Hematopoietic multipotent progenitor cell treated with erythropoietin and hydrocortisone succinate and interleukin-3 and kit ligand, for 4 days (in vitro differentiated cells): ENCODE results near the gene XPO1.
A peak's percentile ranks its signal among the peaks of the same experiment; 100 is the strongest.
"Not testable (repeated sequence)": the region's sequence is repeated elsewhere in the genome, so short reads cannot be mapped to it uniquely, and the experiment has no call there.

Experiments
- DNase-seq: peaks from one replicate; pipeline ENCODE4 v3.0.0-alpha.2; 2015

The XPO1 gene

DNA sequence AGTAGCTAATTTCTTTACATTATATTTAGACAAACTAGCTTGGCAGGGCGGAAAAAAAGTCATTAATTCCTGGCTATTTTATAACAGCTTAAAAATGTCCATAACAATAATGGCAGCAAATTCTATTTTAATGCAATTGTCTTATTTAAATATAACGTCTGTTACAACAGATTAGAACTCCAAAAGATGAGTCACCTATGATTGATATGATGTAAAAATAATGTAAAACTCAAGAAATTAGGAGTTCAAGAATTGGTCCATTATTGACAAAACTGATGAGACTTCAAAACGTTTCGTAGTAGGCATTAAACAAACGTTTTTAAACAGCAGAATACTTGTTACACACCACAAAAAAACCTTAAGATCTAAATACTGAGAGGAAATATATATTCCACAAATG, 2.7 kb downstream of the XPO1 start:
- DNase-seq = no peak

- no peak for DNase-seq
Observed at GRCh38 chr2:61534926-61535325, 3.2 kb downstream of the XPO1 start.

DNA sequence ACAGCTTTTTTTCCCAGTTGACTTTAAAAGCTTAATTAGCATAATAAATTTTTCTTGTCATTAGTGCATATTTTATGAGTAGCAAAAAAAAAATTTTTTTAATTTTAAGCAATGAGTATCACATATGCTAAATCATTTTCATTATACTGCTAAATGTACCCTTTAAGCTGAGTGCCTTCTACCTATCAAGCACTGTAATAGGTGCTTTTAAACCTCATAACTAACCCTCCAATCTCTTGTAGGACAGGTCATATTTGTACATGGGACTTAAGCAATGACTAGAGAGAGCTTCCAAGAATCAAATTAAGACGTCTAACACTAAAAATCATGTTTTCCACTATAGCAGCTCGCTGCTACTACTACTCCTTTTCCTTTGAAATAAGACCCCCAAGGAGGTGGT, 7.4 kb downstream of the XPO1 start:
- no peak for DNase-seq

DNA sequence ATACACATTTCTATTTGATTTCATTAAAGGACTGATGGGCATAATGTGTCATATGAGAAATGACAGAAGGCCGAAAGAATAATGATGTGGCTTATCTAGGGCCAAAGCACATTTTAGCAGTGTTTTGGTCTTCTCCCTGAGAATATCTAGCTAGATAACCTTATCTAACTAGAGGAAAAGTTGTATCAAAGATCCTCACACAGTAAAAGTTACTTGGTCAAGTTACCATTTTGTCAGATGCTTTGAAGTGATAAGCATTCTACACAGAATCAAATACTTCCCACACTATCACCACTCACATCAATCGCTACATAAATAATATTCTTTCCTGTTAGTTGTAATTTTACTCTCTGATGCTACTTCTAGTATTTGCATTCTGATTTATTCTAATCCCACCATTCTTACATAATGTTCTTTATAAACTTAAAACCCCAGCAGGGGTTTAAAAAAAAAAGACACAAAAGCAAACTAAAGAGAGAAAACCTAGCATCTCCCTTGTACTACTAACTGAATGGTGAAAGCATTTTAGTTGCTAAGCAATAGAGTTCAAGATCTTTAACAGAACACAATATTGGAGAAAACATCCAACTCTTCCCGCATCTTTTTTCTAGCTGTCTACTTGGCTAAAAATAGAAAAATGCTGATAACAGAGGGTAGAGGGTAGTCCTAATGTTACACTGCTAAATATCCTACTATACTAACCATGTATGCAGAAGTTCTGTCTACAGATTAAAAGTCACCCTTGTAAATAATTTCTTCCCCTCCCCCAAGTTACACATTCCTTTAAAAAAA, 8.0 kb downstream of the XPO1 start:
- peak; percentile 20 for DNase-seq

GRCh38 chr2:61520261-61520660, 17.9 kb downstream of the XPO1 start:
- no peak for DNase-seq

DNA sequence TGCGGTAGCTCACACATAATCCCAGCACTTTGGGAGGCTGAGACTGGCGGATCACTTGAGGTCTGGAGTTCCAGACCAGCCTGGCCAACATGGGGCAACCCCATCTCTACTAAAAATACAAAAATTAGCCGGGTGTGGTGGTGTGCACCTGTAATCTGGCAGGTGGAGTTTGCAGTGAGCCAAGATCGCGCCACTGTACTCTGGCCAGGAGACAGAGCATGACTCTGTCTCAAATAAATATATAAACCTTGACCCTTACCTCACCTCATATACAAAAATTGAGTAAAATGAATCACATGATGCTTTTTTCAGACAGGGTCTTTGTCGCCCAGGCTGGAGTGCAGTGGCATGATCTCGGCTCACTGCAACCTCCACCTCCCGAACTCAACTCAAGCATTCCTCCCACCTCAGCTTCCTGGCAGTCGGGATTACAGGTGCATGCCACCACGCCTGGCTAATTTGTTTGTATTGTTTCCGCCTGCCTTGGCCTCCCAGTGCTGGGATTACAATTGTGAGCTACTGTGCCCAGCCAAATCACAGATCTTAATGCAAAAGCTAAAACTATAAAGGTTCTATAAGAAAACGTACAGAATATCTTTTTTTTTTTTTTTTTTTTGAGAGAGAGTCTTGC, 25.3 kb downstream of the XPO1 start:
- DNase-seq = no peak

DNA sequence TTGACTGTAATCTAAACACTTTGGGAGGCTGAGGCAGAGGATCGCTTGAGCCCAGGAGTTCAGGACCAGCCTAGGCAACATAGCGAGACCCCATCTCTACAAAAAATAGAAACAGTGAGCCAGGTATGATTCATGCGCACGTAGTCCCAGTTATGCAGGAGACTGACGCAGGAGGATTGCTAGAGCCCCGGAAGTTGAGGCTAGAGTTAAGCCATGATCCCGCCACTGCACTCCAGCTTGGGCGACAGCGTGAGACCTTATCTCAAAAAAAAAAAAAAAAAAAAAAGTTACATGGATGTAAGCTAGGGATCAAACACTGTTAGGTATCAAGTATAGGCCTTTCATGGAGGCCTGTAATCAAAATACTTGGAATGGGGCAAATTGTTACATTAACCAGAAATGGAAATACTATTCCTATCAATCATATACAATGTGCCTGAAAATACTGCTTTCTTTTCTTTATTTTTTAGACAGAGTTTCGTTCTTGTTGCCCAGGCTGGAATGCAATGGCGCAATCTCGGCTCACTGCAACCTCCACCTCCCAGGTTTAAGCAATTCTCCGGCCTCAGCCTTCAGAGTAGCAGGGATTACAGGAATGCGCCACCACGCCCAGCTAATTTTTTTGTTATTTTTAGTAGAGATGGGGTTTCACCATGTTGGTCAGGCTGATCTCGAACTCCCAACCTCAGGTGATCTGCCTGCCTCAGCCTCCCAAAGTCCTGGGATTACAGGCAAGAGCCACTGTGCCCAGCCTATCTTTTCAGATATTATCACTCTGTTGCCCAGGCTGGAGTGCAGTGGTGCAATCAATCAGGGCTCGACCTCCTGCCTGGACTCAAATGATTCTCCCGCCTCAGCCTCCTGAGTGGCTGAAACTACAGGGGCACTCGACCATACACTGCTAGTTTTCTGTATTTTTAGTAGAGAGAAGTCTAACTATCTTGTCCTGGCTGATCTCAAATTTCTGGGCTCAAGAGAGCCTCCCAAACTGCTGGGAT, 27.2 kb downstream of the XPO1 start:
- DNase-seq = no peak

DNA sequence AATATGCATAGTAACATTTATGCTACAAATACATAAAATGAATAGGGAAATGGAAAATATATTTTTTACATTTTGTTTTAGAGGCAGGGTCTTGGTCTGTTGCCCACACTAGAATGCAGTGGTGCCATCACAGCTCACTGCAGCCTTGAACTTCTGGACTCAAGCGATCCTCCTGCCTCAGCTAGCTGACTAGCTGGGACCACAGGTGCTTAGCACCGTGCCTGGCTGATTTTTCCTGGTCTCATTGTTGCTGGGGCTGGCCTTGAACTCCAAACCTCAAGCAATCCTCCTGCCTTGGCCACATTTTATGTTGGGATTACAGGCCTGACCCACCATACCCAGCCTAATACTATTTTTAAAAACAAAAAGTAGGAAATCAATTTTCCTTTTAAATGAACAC, 33.2 kb downstream of the XPO1 start:
- no peak for DNase-seq

DNA sequence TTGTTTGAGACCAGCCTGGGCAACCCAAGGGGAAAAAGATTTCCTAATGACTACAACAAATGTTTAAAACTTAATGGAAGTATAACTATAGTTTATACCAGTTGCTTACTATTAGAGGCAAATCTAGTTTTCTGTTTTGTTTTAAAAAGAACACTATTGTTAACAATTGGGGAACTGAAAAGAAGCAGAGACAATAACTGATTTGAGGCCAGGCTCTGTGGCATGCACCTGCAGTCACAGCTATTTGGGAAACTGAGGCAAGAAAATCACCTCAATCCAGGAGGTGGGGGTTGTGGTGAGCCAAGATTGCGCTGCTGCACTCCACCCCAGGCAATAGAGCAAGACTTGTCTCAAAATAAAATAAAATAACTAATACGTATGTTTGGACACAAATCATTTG, 39.1 kb downstream of the XPO1 start:
- no peak for DNase-seq

DNA sequence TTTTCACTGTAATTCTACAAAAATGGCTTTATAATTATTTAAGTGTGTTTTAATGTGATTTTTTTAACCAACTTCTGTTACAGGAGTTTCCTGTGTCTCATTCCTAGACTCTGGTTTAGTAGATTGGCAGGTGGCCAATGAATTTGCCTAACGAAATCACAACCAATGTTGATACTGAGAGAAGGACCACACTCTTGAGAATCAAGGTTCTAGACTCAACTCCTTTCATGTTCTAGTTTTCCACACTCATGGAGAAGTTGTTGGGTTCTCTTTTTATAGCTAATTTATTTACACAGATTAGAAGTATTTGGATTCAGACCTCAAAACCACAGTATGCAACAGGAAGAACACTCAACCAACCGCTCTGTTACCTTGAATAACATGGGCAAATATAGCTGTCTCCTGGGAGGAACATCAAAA, 44.6 kb downstream of the XPO1 start:
- peak; percentile 38 for DNase-seq

- no peak for DNase-seq
Observed at GRCh38 chr2:61492476-61492875, 45.7 kb downstream of the XPO1 start.

DNA sequence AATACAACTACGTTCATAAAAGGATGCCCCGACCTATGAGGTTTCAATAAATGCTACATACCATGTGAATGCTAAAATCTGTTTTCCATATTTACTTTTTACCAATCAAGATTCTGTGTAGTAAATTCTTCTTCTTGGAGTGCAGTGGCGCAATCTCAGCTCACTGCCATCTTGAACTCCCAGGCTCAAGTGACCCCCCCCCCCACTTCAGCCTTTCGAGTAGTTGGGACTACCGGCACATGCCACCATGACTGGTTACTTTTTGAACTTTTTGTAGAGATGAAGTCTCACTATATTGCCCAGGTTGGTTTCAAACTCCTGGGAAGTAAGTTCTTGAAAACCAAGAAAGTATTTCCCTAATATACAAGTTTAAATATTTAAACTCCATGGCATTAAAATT, 52.9 kb downstream of the XPO1 start:
- DNase-seq = no peak

DNA sequence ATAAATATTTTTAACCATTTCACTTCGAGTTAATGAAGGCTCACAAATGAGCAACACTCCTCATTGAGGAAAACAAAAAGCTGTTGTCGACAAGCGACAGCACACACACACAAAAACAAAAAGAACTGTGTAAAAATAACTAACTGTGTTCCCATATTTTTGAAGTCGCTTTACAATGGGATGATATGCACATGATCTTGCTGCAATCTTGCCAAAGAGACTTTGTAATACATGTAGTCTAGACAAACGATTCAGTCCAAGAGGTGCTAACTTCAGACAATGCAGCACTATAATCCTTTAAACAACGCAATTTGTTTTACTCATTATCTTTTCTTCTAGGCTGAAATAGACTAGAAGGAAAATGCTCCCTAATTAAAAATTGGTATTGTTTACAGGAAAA, 60.1 kb downstream of the XPO1 start:
- DNase-seq = no peak

- DNase-seq = not testable (repeated sequence)
Observed at GRCh38 chr2:61476929-61477589, 61.1 kb downstream of the XPO1 start.

- DNase-seq = peak; percentile 64
Observed at GRCh38 chr2:61471905-61472805, 66.0 kb downstream of the XPO1 start.

GRCh38 chr2:61470965-61471904, 66.9 kb downstream of the XPO1 start, which contains the start of gene USP34:
Gene USP34 (minus strand): TSS chr2:61471087. CDS start chr2:61470692, 395 bp downstream.
- DNase-seq = peak; percentile 99

- DNase-seq = peak; percentile 92
Observed at GRCh38 chr2:61470122-61470951, 67.8 kb downstream of the XPO1 start.

DNA sequence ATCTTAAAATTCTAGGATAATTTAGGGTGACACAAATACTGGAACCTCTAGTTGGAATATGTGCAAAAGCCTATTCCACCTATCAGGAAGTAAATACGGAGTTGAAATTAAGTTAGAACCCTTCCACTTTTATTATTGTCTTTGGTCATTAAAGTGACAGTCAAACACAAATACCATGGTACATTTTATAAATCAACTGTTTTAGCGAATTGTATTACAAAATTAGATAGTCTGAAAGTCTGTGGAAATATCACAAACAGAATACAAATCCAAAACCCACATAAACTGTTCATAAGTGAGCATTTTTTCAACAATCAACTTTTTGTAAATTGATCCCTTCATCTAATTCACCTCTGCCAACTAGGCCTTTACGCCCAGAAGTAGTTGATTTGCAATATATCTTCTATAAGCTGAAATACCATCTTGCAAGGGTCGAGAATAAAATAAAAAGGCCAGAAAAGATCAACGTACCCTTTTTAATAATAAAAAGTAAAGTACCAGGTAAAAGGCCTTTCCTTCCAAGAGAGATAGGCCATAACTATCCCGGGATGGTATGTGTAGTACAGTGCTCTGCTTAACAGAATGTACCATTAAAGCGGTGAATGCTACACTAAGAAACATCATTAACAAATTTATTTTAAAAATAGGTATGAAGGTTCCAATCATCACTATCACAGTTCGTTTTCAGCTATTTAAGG, 68.6 kb downstream of the XPO1 start:
- peak; percentile 16 for DNase-seq

DNA sequence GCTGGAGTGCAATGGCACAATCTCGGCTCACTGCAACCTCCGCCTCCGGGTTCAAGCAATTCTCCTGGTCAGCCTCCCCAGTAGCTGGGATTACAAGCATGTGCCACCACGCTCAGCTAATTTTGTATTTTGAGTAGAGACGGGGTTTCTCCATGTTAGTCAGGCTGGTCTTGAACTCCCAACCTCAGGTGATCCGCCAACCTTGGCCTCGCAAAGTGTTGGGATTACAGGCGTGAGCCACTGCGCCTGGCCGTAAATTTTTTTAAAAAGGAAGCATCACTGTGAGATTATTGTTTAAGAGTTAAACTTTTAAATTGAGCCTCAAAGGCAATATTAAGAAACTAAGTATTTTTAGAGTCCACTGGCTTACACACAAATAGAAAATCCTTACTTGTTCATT, 69.9 kb downstream of the XPO1 start:
- not testable (repeated sequence) for DNase-seq
